ENCODE measurements around the gene TADA1. TPM values are rescaled to one million over a fixed set of nuclear protein-coding genes. Genes with fewer than 3 reads are reported as not detected.

TADA1 gene
- total RNA-seq, 4 donors from 2014 or later: 7.3 to 11.5 (median 8.0) TPM

DNA sequence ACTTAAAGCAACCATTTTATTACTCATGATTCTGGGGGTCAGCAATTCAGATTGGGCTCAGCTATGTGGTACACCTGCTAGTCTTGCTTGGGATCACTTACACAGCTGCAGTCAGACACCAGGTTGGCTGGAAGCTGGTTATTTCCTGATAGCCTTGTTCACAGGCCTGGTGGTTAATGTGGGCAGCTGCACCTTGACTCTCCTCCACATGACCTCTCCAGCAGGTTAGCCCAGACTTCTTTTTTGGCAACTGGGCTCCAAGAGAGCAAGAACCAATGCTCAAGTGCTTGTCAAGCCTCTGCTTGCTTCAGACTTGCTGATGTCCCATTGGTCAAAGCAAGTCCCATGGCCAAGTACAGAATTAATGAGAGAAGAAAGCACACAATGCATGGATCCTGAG lies 48.6 kb downstream of the TADA1 start:
- H3K4me1 ChIP-seq: no peaks in the 10 kb centered on the region
- H3K27me3 ChIP-seq: peaks cover 0 to 7% (median 0%) of the 10 kb centered on the region in 4 donors
- peaks cover 0 to 24% (median 17%) of the 10 kb centered on the region in 4 donors for H3K9me3 ChIP-seq
- H3K4me3 ChIP-seq: no peak overlapping the region
- no peak for DNase-seq (ENCODE audit: extremely low spot score)
- intact Hi-C loops (cut with DNase I): no loop called here
- TF ChIP-seq EP300 (IDR thresholded peaks at IDR 0.05) (no peak), POLR2AphosphoS5 (IDR thresholded peaks at IDR 0.05) (no peak)
- H3K27ac ChIP-seq (replicated peaks in 1 of 4): no peak overlapping the region
- no peaks in the 10 kb centered on the region for H3K36me3 ChIP-seq

- WGBS: 52% methylated on average over 7 of the region's 7 CpGs
- no peak overlapping the region for H3K27ac ChIP-seq (replicated peaks in 1 of 4)
- H3K4me1 ChIP-seq: no peaks in the 10 kb centered on the region
- no peak for TF ChIP-seq POLR2AphosphoS5 (IDR thresholded peaks at IDR 0.05)
- TF ChIP-seq POLR2A (IDR thresholded peaks at IDR 0.05; ENCODE audit: low read depth): no peak
- TF ChIP-seq, protein P1, sequence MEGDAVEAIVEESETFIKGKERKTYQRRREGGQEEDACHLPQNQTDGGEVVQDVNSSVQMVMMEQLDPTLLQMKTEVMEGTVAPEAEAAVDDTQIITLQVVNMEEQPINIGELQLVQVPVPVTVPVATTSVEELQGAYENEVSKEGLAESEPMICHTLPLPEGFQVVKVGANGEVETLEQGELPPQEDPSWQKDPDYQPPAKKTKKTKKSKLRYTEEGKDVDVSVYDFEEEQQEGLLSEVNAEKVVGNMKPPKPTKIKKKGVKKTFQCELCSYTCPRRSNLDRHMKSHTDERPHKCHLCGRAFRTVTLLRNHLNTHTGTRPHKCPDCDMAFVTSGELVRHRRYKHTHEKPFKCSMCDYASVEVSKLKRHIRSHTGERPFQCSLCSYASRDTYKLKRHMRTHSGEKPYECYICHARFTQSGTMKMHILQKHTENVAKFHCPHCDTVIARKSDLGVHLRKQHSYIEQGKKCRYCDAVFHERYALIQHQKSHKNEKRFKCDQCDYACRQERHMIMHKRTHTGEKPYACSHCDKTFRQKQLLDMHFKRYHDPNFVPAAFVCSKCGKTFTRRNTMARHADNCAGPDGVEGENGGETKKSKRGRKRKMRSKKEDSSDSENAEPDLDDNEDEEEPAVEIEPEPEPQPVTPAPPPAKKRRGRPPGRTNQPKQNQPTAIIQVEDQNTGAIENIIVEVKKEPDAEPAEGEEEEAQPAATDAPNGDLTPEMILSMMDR (IDR thresholded peaks at IDR 0.05): peak in 2 of 3 experiments; percentile 6 to 19
- H3K9me3 ChIP-seq: peaks cover 0 to 20% (median 4%) of the 10 kb centered on the region in 4 donors
- no peaks in the 10 kb centered on the region for H3K27me3 ChIP-seq
- H3K36me3 ChIP-seq: no peaks in the 10 kb centered on the region
- no peak overlapping the region for H3K4me3 ChIP-seq
- intact Hi-C loops (cut with DNase I): no loop called here
- DNase-seq (ENCODE audit: extremely low spot score): no peak
Measured at GRCh38 chr1:166822385-166822784, 53.7 kb downstream of the TADA1 start.

DNA sequence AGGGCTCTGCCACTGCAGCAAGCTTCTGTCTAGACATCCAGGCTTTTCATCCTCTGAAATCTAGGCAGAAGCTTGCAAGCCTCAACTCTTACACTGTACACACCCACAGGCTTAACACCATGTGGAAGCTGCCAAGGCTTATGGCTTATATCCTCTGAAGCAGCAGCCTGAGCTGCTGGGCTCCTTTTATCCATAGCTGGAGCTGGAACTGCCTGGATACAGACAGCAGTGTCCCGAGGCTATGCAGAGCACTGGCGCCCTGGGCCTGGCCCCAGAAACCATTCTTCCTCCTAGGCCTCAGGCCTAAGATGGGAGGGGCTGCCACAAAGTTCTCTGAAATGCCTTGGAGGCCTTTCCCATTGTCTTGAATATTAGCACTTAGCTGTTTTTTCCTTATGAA lies 56.1 kb downstream of the TADA1 start:
- WGBS: 75% methylated on average over 2 of the region's 2 CpGs
- peaks cover 0 to 8% (median 0%) of the 10 kb centered on the region in 4 donors for H3K27me3 ChIP-seq
- intact Hi-C loops (cut with DNase I): no loop called here
- no peaks in the 10 kb centered on the region for H3K36me3 ChIP-seq
- TF ChIP-seq POLR2AphosphoS5 (IDR thresholded peaks at IDR 0.05) (no peak), EP300 (IDR thresholded peaks at IDR 0.05) (no peak), POLR2A (IDR thresholded peaks at IDR 0.05; ENCODE audit: low read depth) (no peak)
- TF ChIP-seq, protein P1 (IDR thresholded peaks at IDR 0.05): no peak
- no peaks in the 10 kb centered on the region for H3K4me1 ChIP-seq
- H3K4me3 ChIP-seq: no peak overlapping the region
- H3K27ac ChIP-seq (replicated peaks in 1 of 4): no peak overlapping the region
- peak; percentile 42 for DNase-seq (ENCODE audit: extremely low spot score)
- H3K9me3 ChIP-seq: peaks cover 0 to 20% (median 4%) of the 10 kb centered on the region in 4 donors

DNA sequence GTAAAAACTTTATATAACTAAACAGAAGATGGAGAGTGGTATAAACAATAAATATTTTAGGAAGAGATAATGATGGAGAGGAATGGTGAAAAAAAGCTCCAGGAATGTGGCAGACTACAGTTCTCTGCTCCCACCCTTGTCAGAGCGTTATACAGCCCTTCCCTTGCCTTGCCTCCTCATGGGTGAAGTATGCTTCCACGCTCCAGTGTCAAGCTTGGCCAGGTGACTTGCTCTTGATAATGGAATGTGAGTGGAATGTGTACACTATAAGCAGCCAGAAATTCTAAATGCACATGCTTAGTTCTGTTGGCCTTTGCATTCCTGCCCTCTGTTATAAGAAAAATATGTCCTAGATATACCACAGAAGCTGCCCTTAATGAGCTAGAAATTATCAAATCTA lies 61.5 kb downstream of the TADA1 start:
- Histone ChIP-seq H3K4me3 (no peak overlapping the region), H3K9me3 (peaks cover 0 to 3% (median 1%) of the 10 kb centered on the region in 4 donors), H3K4me1 (no peaks in the 10 kb centered on the region), H3K27ac (replicated peaks in 1 of 4) (no peak overlapping the region), H3K27me3 (peaks cover 0 to 8% (median 0%) of the 10 kb centered on the region in 4 donors), H3K36me3 (no peaks in the 10 kb centered on the region)
- TF ChIP-seq EP300 (IDR thresholded peaks at IDR 0.05): no peak
- TF ChIP-seq POLR2A (IDR thresholded peaks at IDR 0.05; ENCODE audit: low read depth): no peak
- no peak for TF ChIP-seq POLR2AphosphoS5 (IDR thresholded peaks at IDR 0.05)
- TF ChIP-seq, protein P1 (IDR thresholded peaks at IDR 0.05): no peak
- DNase-seq (ENCODE audit: extremely low spot score): no peak
- intact Hi-C loops (cut with DNase I): no loop called here
- WGBS: 58% methylated on average over 2 of the region's 2 CpGs

DNA sequence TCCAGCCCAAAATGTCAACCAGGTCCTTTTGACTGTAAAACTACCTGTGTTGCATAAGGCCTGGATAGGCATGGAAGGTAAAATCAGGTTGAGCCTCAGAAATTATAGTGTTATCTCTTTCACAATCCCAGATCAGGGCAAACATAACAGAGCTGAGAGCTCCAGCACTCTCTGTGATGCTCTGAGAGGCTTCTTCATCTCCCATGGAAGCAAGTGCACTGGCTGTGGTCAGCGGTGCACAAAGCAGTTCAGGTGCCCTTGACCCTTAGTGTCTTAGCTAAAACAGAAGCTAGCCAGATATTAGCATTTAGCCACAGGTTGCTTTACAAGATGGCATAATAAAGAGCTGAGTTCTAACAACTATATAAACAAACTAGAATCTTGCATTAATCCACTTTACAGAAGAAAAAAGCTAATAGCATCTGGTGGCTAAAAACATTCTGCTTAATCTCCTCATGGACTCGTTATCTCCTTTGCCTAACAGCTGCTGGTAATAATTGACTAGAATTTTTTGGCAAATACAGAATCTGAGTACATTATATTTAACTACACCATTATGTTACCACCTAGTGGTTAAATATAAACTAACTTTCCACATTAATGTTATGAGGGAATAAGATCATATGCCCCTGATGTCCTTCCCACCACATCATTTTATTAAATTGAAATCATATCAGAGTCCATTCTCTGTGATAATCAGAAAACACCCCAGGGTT lies 62.4 kb downstream of the TADA1 start:
- no peak overlapping the region for H3K4me3 ChIP-seq
- H3K4me1 ChIP-seq: no peaks in the 10 kb centered on the region
- intact Hi-C loops (cut with DNase I): no loop called here
- peaks cover 0 to 8% (median 0%) of the 10 kb centered on the region in 4 donors for H3K27me3 ChIP-seq
- no peak for DNase-seq (ENCODE audit: extremely low spot score)
- TF ChIP-seq POLR2AphosphoS5 (IDR thresholded peaks at IDR 0.05) (no peak), POLR2A (IDR thresholded peaks at IDR 0.05; ENCODE audit: low read depth) (no peak), EP300 (IDR thresholded peaks at IDR 0.05) (no peak)
- TF ChIP-seq, protein P1 (IDR thresholded peaks at IDR 0.05): no peak
- H3K27ac ChIP-seq (replicated peaks in 1 of 4): no peak overlapping the region
- no peaks in the 10 kb centered on the region for H3K9me3 ChIP-seq
- 48% methylated on average over 2 of the region's 2 CpGs for WGBS
- H3K36me3 ChIP-seq: no peaks in the 10 kb centered on the region
